Measurements from ENCODE around the gene ATL1.

GRCh38 chr14:50516091-50516490 is 43.9 kb upstream of the ATL1 start:
- TF ChIP-seq POLR2A (IDR thresholded peaks at IDR 0.05): no peak
- TF ChIP-seq CTCF (IDR thresholded peaks at IDR 0.05): no peak
